Keratinocyte (primary cell): Measurements from ENCODE around the gene ZNF814.
"Not testable (repeated sequence)": the region's sequence is repeated elsewhere in the genome, so short reads cannot be mapped to it uniquely, and the experiment has no call there.

Source experiments
- EZH2 ChIP-seq: IDR thresholded peaks from one replicate; pipeline ENCODE4 v1.6.1; 2012; ENCODE audit warnings: inconsistent platforms, mild to moderate bottlenecking, low read length, moderate library complexity
- TF ChIP-seq, protein P1 (sequence below), 3 experiments: IDR thresholded peaks in 1 of 3; conservative IDR thresholded peaks in 1 of 3; optimal IDR thresholded peaks in 1 of 3; 2 replicates in 2 of 3; 3 replicates in 1 of 3; pipeline versions ENCODE3 to v1.5.1; 2011; ENCODE audit warnings: low read length in 3 of 3, mild to moderate bottlenecking in 3 of 3, moderate library complexity in 2 of 3, control low read depth in 1 of 3, inconsistent platforms in 1 of 3; ENCODE audit not compliant: insufficient read depth in 2 of 3; ENCODE audit errors: extremely low read depth in 1 of 3

DNA sequence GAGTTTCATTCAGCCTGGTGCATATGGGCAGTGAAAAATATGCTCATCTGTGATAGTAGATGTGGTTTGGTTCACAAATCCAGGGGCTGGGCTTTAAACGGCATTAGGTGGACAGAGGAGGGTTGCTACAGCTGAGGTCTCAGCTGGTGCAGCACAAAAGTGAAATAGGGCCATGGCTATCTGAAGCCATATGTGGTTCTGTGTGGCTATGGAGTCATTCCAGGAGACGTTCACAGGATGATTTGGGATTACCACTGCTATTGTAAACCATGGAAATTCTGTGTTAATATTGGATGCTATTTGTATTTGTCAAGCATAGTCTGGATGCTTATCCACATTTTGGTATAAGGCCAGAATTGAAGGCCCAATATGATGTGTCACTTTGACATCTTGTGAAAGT is 34.7 kb downstream of the ZNF814 start:
- TF ChIP-seq, protein P1, sequence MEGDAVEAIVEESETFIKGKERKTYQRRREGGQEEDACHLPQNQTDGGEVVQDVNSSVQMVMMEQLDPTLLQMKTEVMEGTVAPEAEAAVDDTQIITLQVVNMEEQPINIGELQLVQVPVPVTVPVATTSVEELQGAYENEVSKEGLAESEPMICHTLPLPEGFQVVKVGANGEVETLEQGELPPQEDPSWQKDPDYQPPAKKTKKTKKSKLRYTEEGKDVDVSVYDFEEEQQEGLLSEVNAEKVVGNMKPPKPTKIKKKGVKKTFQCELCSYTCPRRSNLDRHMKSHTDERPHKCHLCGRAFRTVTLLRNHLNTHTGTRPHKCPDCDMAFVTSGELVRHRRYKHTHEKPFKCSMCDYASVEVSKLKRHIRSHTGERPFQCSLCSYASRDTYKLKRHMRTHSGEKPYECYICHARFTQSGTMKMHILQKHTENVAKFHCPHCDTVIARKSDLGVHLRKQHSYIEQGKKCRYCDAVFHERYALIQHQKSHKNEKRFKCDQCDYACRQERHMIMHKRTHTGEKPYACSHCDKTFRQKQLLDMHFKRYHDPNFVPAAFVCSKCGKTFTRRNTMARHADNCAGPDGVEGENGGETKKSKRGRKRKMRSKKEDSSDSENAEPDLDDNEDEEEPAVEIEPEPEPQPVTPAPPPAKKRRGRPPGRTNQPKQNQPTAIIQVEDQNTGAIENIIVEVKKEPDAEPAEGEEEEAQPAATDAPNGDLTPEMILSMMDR (optimal IDR thresholded peaks at IDR 0.05 in 1 of 3, IDR thresholded peaks at IDR 0.05 in 1 of 3, conservative IDR thresholded peaks at IDR 0.05 in 1 of 3; ENCODE audit: extremely low read depth in 1 of 3, insufficient read depth in 2 of 3, low read length in 3 of 3): not testable (repeated sequence)
- TF ChIP-seq EZH2: not testable (repeated sequence)
